CD4-positive, CD25-positive, alpha-beta regulatory T cell (primary cell): Measurements from ENCODE around the gene LIMD2. TPM values are rescaled to one million over a fixed set of nuclear protein-coding genes. Genes with fewer than 3 reads are reported as not detected.

Experiments used
- polyA plus RNA-seq, 4 donors: library from polyadenylated mRNA; unstranded; fragments of 300-500 nt; fragmentation: Illumina TruSeq; gene quantifications; one replicate each; pipeline ENCODE4 v1.2.3, GENCODE V29; 2021
- total RNA-seq: library from RNA; stranded (reverse); gene quantifications from one replicate; pipeline ENCODE4 v1.2.3, GENCODE V29; 2022

The LIMD2 gene
- total and polyA plus RNA-seq, 5 donors from 2014 or later: 408 to 634 (median 471) TPM

Other genes starting within 250 kb of the LIMD2 start
- 4.2 TPM for gene ACE, start 223.1 kb downstream of the LIMD2 start, total RNA-seq
- gene ACE, start 223.1 kb downstream of the LIMD2 start, polyA plus RNA-seq: under 1 TPM in 1 of 4 donors, not detected in 3; 0.15 TPM
- gene KCNH6, start 176.8 kb downstream of the LIMD2 start, total RNA-seq: not detected
- gene KCNH6, start 176.8 kb downstream of the LIMD2 start, polyA plus RNA-seq: not detected
- 41.0 TPM for gene DCAF7, start 149.6 kb downstream of the LIMD2 start, total RNA-seq
- gene DCAF7, start 149.6 kb downstream of the LIMD2 start, polyA plus RNA-seq: 10 to 100 TPM; 67.7 to 89.4 (median 68.6) TPM
- gene TACO1, start 99.2 kb downstream of the LIMD2 start, total RNA-seq: 9.3 TPM
- 10 to 100 TPM; 19.3 to 27.3 (median 23.0) TPM for gene TACO1, start 99.2 kb downstream of the LIMD2 start, polyA plus RNA-seq
- 72.9 TPM for gene MAP3K3, start 77.7 kb downstream of the LIMD2 start, total RNA-seq
- 10 to 100 TPM; 24.2 to 30.4 (median 27.6) TPM for gene MAP3K3, start 77.7 kb downstream of the LIMD2 start, polyA plus RNA-seq
- 47.8 TPM for gene STRADA, start 41.7 kb upstream of the LIMD2 start, total RNA-seq
- gene STRADA, start 41.7 kb upstream of the LIMD2 start, polyA plus RNA-seq: 10 to 100 TPM; 20.0 to 31.9 (median 22.2) TPM
- 35.4 TPM for gene CCDC47, start 73.5 kb upstream of the LIMD2 start, total RNA-seq
- 10 to 100 TPM; 35.7 to 47.9 (median 41.3) TPM for gene CCDC47, start 73.5 kb upstream of the LIMD2 start, polyA plus RNA-seq
- 94.3 TPM for gene DDX42, start 74.0 kb upstream of the LIMD2 start, total RNA-seq
- 10 to 100 TPM in 2 of 4 donors, 1 to 10 TPM in 2; 8.2 to 14.7 (median 11.4) TPM for gene DDX42, start 74.0 kb upstream of the LIMD2 start, polyA plus RNA-seq
- 84.8 TPM for gene PSMC5, start 127.3 kb upstream of the LIMD2 start, total RNA-seq
- gene PSMC5, start 127.3 kb upstream of the LIMD2 start, polyA plus RNA-seq: 100 to 1,000 TPM; 140 to 222 (median 169) TPM
- gene FTSJ3, start 127.5 kb upstream of the LIMD2 start, total RNA-seq: 39.4 TPM
- 10 to 100 TPM; 19.9 to 25.0 (median 23.1) TPM for gene FTSJ3, start 127.5 kb upstream of the LIMD2 start, polyA plus RNA-seq
- gene SMARCD2, start 142.6 kb upstream of the LIMD2 start, total RNA-seq: 132 TPM
- gene SMARCD2, start 142.6 kb upstream of the LIMD2 start, polyA plus RNA-seq: 100 to 1,000 TPM; 104 to 149 (median 113) TPM
- gene CSH2, start 173.6 kb upstream of the LIMD2 start, total RNA-seq: 3.8 TPM
- gene CSH2, start 173.6 kb upstream of the LIMD2 start, polyA plus RNA-seq: not detected
- not detected for gene GH2, start 181.8 kb upstream of the LIMD2 start, total RNA-seq
- not detected for gene GH2, start 181.8 kb upstream of the LIMD2 start, polyA plus RNA-seq
- gene CSH1, start 196.4 kb upstream of the LIMD2 start, total RNA-seq: 11.7 TPM
- gene CSH1, start 196.4 kb upstream of the LIMD2 start, polyA plus RNA-seq: not detected
- not detected for gene CSHL1, start 211.1 kb upstream of the LIMD2 start, total RNA-seq
- gene CSHL1, start 211.1 kb upstream of the LIMD2 start, polyA plus RNA-seq: not detected
- not detected for gene GH1, start 218.7 kb upstream of the LIMD2 start, total RNA-seq
- under 1 TPM in 1 of 4 donors, not detected in 3; 0.50 TPM for gene GH1, start 218.7 kb upstream of the LIMD2 start, polyA plus RNA-seq
- gene CD79B, start 232.2 kb upstream of the LIMD2 start, total RNA-seq: 31.4 TPM
- 10 to 100 TPM; 59.0 to 85.1 (median 67.9) TPM for gene CD79B, start 232.2 kb upstream of the LIMD2 start, polyA plus RNA-seq